HG03025 (cell line): ENCODE measurements around the gene DTYMK.

Source experiments
- ATAC-seq: cut with Tn5 transposase; IDR thresholded peaks from one replicate; pipeline ENCODE4 v1.9.1; 2021; ENCODE audit warnings: mild to moderate bottlenecking, moderate library complexity; ENCODE audit not compliant: unreplicated experiment, low FRiP score

DTYMK gene

GRCh38 chr2:241629762-241630435, 56.7 kb downstream of the DTYMK start:
- ATAC-seq: no peak

GRCh38 chr2:241627675-241628074, 58.9 kb downstream of the DTYMK start:
- no peak for ATAC-seq
